Measurements from ENCODE around the gene CRYGC.

Gene CRYGC

DNA sequence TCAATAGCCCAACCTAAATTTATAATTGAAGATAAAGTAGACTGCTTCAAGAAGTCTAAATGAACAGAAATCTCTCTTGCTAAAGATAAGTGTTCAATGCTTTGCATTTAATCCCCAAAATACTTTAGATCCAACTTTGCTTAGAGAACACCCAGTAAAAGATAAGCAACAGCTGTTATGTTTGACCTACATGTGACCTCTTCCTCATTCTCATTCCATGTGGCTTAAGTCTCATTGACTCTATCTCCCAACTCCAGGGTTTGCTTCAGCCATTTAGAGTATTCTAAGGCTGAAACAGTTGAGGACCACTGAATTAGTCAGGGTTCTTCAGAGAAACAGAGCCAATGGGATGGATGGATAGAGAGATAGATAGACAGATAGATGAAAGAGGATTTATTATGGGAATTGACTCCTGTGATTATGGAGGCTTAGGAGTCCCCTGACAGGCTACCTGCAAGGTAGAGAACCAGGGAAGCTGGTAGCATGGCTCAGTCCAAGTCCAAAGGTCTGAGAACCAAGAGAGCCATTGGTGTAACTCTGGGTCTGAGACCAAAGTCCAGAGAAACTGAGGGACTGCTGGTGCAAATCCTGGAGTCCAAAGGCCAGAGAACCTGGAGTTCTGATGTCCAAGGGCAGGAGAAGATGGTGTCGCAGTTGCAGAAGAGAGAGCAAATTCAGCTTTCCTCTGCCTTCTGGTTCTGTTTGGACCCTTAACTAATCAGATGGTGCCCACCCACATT lies 37.4 kb downstream of the CRYGC start:
- no peak for DNase-seq

DNA sequence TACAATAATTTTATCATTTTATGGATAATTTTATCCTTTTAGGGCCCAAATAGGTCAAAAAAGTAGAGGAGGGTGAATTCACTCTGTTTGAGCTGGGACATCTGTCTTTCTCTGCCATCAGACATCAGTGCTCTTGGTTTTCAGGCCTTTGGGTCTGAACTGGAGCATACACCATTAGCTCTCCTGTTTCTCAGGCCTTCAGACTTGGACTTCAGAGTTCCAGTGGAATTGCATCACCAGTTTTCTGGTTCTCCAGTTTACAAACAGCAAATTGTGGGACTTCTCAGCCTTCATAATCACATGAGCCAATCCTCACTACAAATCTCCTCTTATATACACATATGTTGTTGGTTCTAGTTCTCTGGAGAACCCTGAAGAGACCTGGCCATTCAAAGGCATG lies 39.2 kb downstream of the CRYGC start:
- no peak for DNase-seq

DNA sequence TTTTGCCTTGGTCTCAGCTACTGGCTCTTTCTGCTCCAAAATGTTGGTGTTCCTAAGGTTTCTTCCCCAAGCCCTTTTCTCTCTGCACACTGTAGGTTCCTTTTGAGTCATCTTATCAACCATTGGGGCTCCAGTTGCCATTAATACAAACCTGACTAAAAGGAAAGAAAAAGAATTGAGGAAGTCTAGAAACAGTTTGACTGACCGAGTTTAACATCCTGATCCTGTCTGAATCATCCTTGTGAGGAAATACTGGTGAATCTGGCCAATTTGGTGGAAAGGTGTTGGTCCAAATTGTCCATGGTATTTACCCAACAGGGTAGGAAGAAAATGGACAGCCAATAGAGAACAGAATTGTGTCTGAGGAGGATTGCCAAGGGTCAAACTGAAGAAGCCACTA lies 43.6 kb downstream of the CRYGC start:
- DNase-seq = no peak

DNA sequence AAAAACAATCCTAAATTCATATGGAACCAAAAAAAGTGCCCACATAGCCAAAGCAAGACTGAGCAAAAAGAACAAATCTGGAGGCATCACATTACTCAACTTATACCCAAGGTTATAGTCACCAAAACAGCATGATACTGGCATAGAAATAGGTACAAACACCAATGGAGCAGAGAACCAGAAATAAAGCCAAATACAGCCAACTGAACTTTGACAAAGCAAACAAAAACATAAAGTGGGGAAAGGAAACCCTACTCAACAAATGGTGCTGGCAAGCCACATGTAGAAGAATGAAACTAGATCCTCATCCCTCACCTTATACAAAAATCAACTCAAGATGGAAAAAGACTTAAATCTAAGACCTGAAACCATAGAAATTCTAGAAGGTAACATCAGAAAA lies 45.8 kb downstream of the CRYGC start:
- DNase-seq = no peak
